Keratinocyte (primary cell): ENCODE measurements around the gene ANXA11. TPM values are rescaled to one million over a fixed set of nuclear protein-coding genes. Genes with fewer than 3 reads are reported as not detected.

Experiments used
- DNase-seq: peaks from one replicate; pipeline ENCODE4 v3.0.0-alpha.2; 2011; ENCODE audit warnings: low read depth, missing footprints, low spot score
- FAIRE-seq: peaks from 2 replicates; lab custom pipeline; 2011; peaks lifted over from hg19 to GRCh38; lab: Jason Lieb, UNC
- H2AFZ ChIP-seq: 2 replicates; pipeline ENCODE4 v1.6.0; 2012; ENCODE audit warnings: low read length, control low read depth, inconsistent platforms; ENCODE audit not compliant: control insufficient read depth
- H3K27ac ChIP-seq: 2 replicates; pipeline ENCODE4 v1.5.1; 2011; ENCODE audit warnings: low read length; ENCODE audit not compliant: control insufficient read depth, insufficient read depth
- H3K27me3 ChIP-seq: 3 replicates; pipeline ENCODE4 v1.6.0; 2011; ENCODE audit warnings: low read length; ENCODE audit not compliant: control insufficient read depth, insufficient read depth; ENCODE audit errors: extremely low read depth
- H3K36me3 ChIP-seq, 2 experiments: 2 replicates in 1 of 2; 3 replicates in 1 of 2; pipeline ENCODE4 v1.5.1; 2011; ENCODE audit warnings: low read length in 2 of 2, mild to moderate bottlenecking in 1 of 2; ENCODE audit not compliant: control insufficient read depth in 2 of 2, insufficient read depth in 2 of 2; ENCODE audit errors: extremely low read depth in 1 of 2
- H3K4me1 ChIP-seq: 3 replicates; pipeline ENCODE4 v1.5.1; 2011; ENCODE audit warnings: low read length; ENCODE audit not compliant: control insufficient read depth, insufficient read depth; ENCODE audit errors: extremely low read depth
- H3K4me2 ChIP-seq: 3 replicates; pipeline ENCODE4 v1.6.0; 2011; ENCODE audit warnings: low read depth, low read length; ENCODE audit not compliant: control insufficient read depth, insufficient read depth; ENCODE audit errors: extremely low read depth
- H3K4me3 ChIP-seq, 3 experiments: fragments of 200-600 bp in 1 of 3; sonication (generic) in 1 of 3; 2 replicates in 2 of 3; 3 replicates in 1 of 3; pipeline ENCODE4 v1.5.1; 2011 to 2016; ENCODE audit warnings: low read length in 3 of 3, mild to moderate bottlenecking in 3 of 3, control low read depth in 2 of 3, inconsistent platforms in 1 of 3, low read depth in 1 of 3, mixed read lengths in 1 of 3, mixed run types in 1 of 3, moderate library complexity in 1 of 3; ENCODE audit not compliant: control insufficient read depth in 2 of 3, insufficient read depth in 2 of 3; ENCODE audit errors: extremely low read depth in 1 of 3
- H3K79me2 ChIP-seq: 2 replicates; pipeline ENCODE4 v1.6.0; 2012; ENCODE audit warnings: low read length; ENCODE audit not compliant: control insufficient read depth, insufficient read depth
- H3K9ac ChIP-seq: 3 replicates; pipeline ENCODE4 v1.6.0; 2011; ENCODE audit warnings: low read length; ENCODE audit not compliant: control insufficient read depth, insufficient read depth; ENCODE audit errors: extremely low read depth
- H3K9me1 ChIP-seq: 3 replicates; pipeline ENCODE4 v1.6.0; 2011; ENCODE audit warnings: low read length; ENCODE audit not compliant: control insufficient read depth, insufficient read depth; ENCODE audit errors: extremely low read depth
- H3K9me3 ChIP-seq: 2 replicates; pipeline ENCODE4 v1.5.1; 2012; ENCODE audit warnings: low read depth, low read length; ENCODE audit not compliant: control insufficient read depth
- H4K20me1 ChIP-seq: 3 replicates; pipeline ENCODE4 v1.6.0; 2011; ENCODE audit warnings: low read length; ENCODE audit not compliant: control insufficient read depth, insufficient read depth; ENCODE audit errors: extremely low read depth
- CTCF ChIP-seq, 3 experiments: IDR thresholded peaks in 1 of 3; conservative IDR thresholded peaks in 1 of 3; optimal IDR thresholded peaks in 1 of 3; 2 replicates in 2 of 3; 3 replicates in 1 of 3; pipeline versions ENCODE3 to v1.5.1; 2011; ENCODE audit warnings: low read length in 3 of 3, mild to moderate bottlenecking in 3 of 3, moderate library complexity in 2 of 3, control low read depth in 1 of 3, inconsistent platforms in 1 of 3; ENCODE audit not compliant: insufficient read depth in 2 of 3; ENCODE audit errors: extremely low read depth in 1 of 3
- EZH2 ChIP-seq: IDR thresholded peaks from one replicate; pipeline ENCODE4 v1.6.1; 2012; ENCODE audit warnings: inconsistent platforms, mild to moderate bottlenecking, low read length, moderate library complexity
- dilution Hi-C: fragments of 300-500 bp; cut with MboI; formaldehyde crosslinking; loops from one replicate; pipeline ENCODE4 v1.7.0; 2020; ENCODE audit warnings: low sequenced_read_pairs; ENCODE audit not compliant: extremely low pct_ligation_motif_present
- polyA plus RNA-seq, 5 experiments: library from polyadenylated mRNA; depleted of rRNA in 3 of 5; stranded (reverse) in 3 of 5; stranded (forward) in 1 of 5; unstranded in 1 of 5; fragments of >200 nt; gene quantifications; 1 replicate in 1 of 5; 2 replicates in 3 of 5; 3 replicates in 1 of 5; pipeline versions ENCODE4 v1.2.1 to v1.2.3, GENCODE V29; 2011 to 2012; ENCODE audit warnings: missing spikeins in 2 of 5, low read depth in 1 of 5, low replicate concordance in 1 of 5

ANXA11 gene
- polyA plus RNA-seq, 1 donor (not counting 4 experiments of a cell fraction or from before 2014, with no cell fraction given) = 97.9 TPM

GRCh38 chr10:80158126-80158525 is 47.2 kb downstream of the ANXA11 start:
- Histone ChIP-seq H3K27me3 (no peaks in the 10 kb centered on the region), H3K27ac (peak overlapping the region; percentile 43), H2AFZ (no peak overlapping the region), H3K4me1 (peaks cover 52% of the 10 kb centered on the region), H3K9me1 (peaks cover 10% of the 10 kb centered on the region), H3K79me2 (no peaks in the 10 kb centered on the region), H3K36me3 (peaks cover 37 to 40% of the 10 kb centered on the region in 2 experiments), H3K9ac (peak overlapping the region; percentile 25), H3K4me3 (no peak overlapping the region), H3K4me2 (peak overlapping the region; percentile 69), H4K20me1 (peaks cover 3% of the 10 kb centered on the region), H3K9me3 (no peaks in the 10 kb centered on the region)
- dilution Hi-C loops = no loop called here
- FAIRE-seq (no peak), DNase-seq (no peak)
- TF ChIP-seq EZH2 (no peak), CTCF (optimal IDR thresholded peaks at IDR 0.05 in 1 of 3, IDR thresholded peaks at IDR 0.05 in 1 of 3, conservative IDR thresholded peaks at IDR 0.05 in 1 of 3; ENCODE audit: extremely low read depth in 1 of 3, insufficient read depth in 2 of 3, low read length in 3 of 3) (no peak)

- no peak for TF ChIP-seq CTCF (optimal IDR thresholded peaks at IDR 0.05 in 1 of 3, IDR thresholded peaks at IDR 0.05 in 1 of 3, conservative IDR thresholded peaks at IDR 0.05 in 1 of 3; ENCODE audit: extremely low read depth in 1 of 3, insufficient read depth in 2 of 3, low read length in 3 of 3)
- TF ChIP-seq EZH2 = no peak
- peaks cover 52% of the 10 kb centered on the region for H3K4me1 ChIP-seq
- no peak overlapping the region for H3K4me3 ChIP-seq
- no peaks in the 10 kb centered on the region for H3K79me2 ChIP-seq
- H3K9ac ChIP-seq = no peak overlapping the region
- H3K27ac ChIP-seq = no peak overlapping the region
- H4K20me1 ChIP-seq = peaks cover 3% of the 10 kb centered on the region
- no peaks in the 10 kb centered on the region for H3K27me3 ChIP-seq
- no peak overlapping the region for H2AFZ ChIP-seq
- DNase-seq (no peak), FAIRE-seq (no peak)
- dilution Hi-C loops = no loop called here
- peaks cover 10% of the 10 kb centered on the region for H3K9me1 ChIP-seq
- peaks cover 36% of the 10 kb centered on the region in 2 experiments for H3K36me3 ChIP-seq
- no peaks in the 10 kb centered on the region for H3K9me3 ChIP-seq
- no peak overlapping the region for H3K4me2 ChIP-seq
Observed at GRCh38 chr10:80157561-80157960, 47.8 kb downstream of the ANXA11 start.
